SK-N-SH (cell line): ENCODE measurements around the gene GDPGP1. TPM values are rescaled to one million over a fixed set of nuclear protein-coding genes. Genes with fewer than 3 reads are reported as not detected.

Experiments used
- CTCF ChIA-PET: fragments of 300-600, 350-600 bp; formaldehyde crosslinking; extraction: SDS; loops from one replicate; lab custom pipeline; 2021; lab: Yijun Ruan, JAX
- POLR2A ChIA-PET: fragments of 350-600 bp; sonication (Branson Sonifier 250); formaldehyde crosslinking; extraction: SDS; loops from one replicate; lab custom pipeline; 2020; ENCODE audit warnings: antibody characterized with exemption, inconsistent platforms; lab: Yijun Ruan, JAX
- DNase-seq: peaks from one replicate; pipeline ENCODE4 v3.0.0; 2012
- H2AFZ ChIP-seq: fragments of 200-600 bp; sonication (generic); 2 replicates; pipeline ENCODE4 v1.8.1; 2016; ENCODE audit warnings: antibody characterized with exemption, mild to moderate bottlenecking, low read depth
- H3F3A ChIP-seq: fragments of 200-600 bp; sonication (generic); replicated peaks from 2 replicates; pipeline ENCODE3; 2016; ENCODE audit warnings: antibody characterized with exemption, mild to moderate bottlenecking; ENCODE audit not compliant: insufficient read depth
- H3K27ac ChIP-seq, 2 experiments: fragments of 200-500 bp in 1 of 2; fragments of 200-600 bp in 1 of 2; sonication (Bioruptor generic) in 1 of 2; sonication (generic), shearing (Covaris generic) in 1 of 2; 2 replicates each; pipeline versions ENCODE4 v1.5.1 to v1.6.1; 2014 to 2016; ENCODE audit warnings: low read depth in 2 of 2, inconsistent platforms in 1 of 2, low read length in 1 of 2, mild to moderate bottlenecking in 1 of 2, mixed read lengths in 1 of 2
- H3K27me3 ChIP-seq: fragments of 200-600 bp; sonication (generic), shearing (Covaris generic); 2 replicates; pipeline ENCODE4 v1.6.1; 2016; ENCODE audit warnings: mixed run types; ENCODE audit not compliant: insufficient read depth
- H3K36me3 ChIP-seq, 2 experiments: fragments of 200-500 bp in 1 of 2; fragments of 200-600 bp in 1 of 2; sonication (Bioruptor generic) in 1 of 2; sonication (generic) in 1 of 2; replicated peaks in 1 of 2; 2 replicates each; pipeline versions ENCODE3 to v1.5.1; 2014 to 2016; ENCODE audit warnings: low read length in 1 of 2, mild to moderate bottlenecking in 1 of 2; ENCODE audit not compliant: insufficient read depth in 2 of 2, control insufficient read depth in 1 of 2
- H3K4me1 ChIP-seq, 2 experiments: fragments of 200-500 bp in 1 of 2; fragments of 200-600 bp in 1 of 2; sonication (Bioruptor generic) in 1 of 2; sonication (generic), shearing (Covaris generic) in 1 of 2; 2 replicates each; pipeline versions ENCODE4 v1.5.1 to v1.6.1; 2014 to 2016; ENCODE audit warnings: low read depth in 1 of 2, low read length in 1 of 2, mixed run types in 1 of 2; ENCODE audit not compliant: insufficient read depth in 2 of 2, control insufficient read depth in 1 of 2
- H3K4me2 ChIP-seq: fragments of 200-600 bp; sonication (generic), shearing (Covaris generic); 2 replicates; pipeline ENCODE4 v1.6.1; 2017; ENCODE audit warnings: mixed run types
- H3K4me3 ChIP-seq, 2 experiments: fragments of 200-500 bp in 1 of 2; fragments of 200-600 bp in 1 of 2; sonication (Bioruptor generic) in 1 of 2; sonication (generic), shearing (Covaris generic) in 1 of 2; 2 replicates each; pipeline versions ENCODE4 v1.5.1 to v1.8.1; 2014 to 2016; ENCODE audit warnings: low read depth in 2 of 2, inconsistent platforms in 1 of 2, low read length in 1 of 2, mild to moderate bottlenecking in 1 of 2, mixed read lengths in 1 of 2, moderate library complexity in 1 of 2
- H3K79me2 ChIP-seq: fragments of 200-600 bp; sonication (generic); 2 replicates; pipeline ENCODE4 v1.8.1; 2017; ENCODE audit warnings: mild to moderate bottlenecking; ENCODE audit not compliant: insufficient read depth
- H3K9ac ChIP-seq: fragments of 200-600 bp; sonication (generic); 2 replicates; pipeline ENCODE4 v1.6.1; 2017; ENCODE audit warnings: mixed run types
- H3K9me2 ChIP-seq: fragments of 200-600 bp; sonication (generic); 2 replicates; pipeline ENCODE4 v1.6.1; 2017; ENCODE audit warnings: mixed run types
- H3K9me3 ChIP-seq: fragments of 200-600 bp; sonication (generic); 2 replicates; pipeline ENCODE4 v1.6.1; 2017; ENCODE audit warnings: mixed run types, mild to moderate bottlenecking, moderate library complexity
- H4K20me1 ChIP-seq: fragments of 200-600 bp; sonication (generic); 2 replicates; pipeline ENCODE4 v1.6.1; 2017; ENCODE audit warnings: mild to moderate bottlenecking, mixed run types; ENCODE audit not compliant: insufficient read depth
- EP300 ChIP-seq, 2 experiments: IDR thresholded peaks; 2 replicates each; pipeline versions ENCODE4 v1.4.0 to v1.6.1; 2012; ENCODE audit warnings: borderline replicate concordance in 1 of 2, low read depth in 1 of 2, low read length in 1 of 2
- FOSL2 ChIP-seq: IDR thresholded peaks from 2 replicates; pipeline ENCODE4 v1.4.0; 2012; ENCODE audit warnings: low read depth, mild to moderate bottlenecking, moderate library complexity, borderline replicate concordance
- FOXJ3 ChIP-seq: sonication (generic); formaldehyde crosslinking; IDR thresholded peaks from 2 replicates; pipeline ENCODE4 v1.5.1; 2020; ENCODE audit warnings: mild to moderate bottlenecking, missing genetic modification reagents
- GATA2 ChIP-seq: sonication (generic); formaldehyde crosslinking; IDR thresholded peaks from 2 replicates; pipeline ENCODE4 v1.5.0; 2020; ENCODE audit warnings: mild to moderate bottlenecking, missing genetic modification reagents
- JUND ChIP-seq: IDR thresholded peaks from 2 replicates; pipeline ENCODE4 v1.4.0; 2012
- MEF2A ChIP-seq: IDR thresholded peaks from 2 replicates; pipeline ENCODE4 v1.4.0; 2012; ENCODE audit warnings: low read depth, borderline replicate concordance
- NFIC ChIP-seq: IDR thresholded peaks from 2 replicates; pipeline ENCODE4 v1.4.0; 2012; ENCODE audit warnings: borderline replicate concordance
- NRF1 ChIP-seq: IDR thresholded peaks from 2 replicates; pipeline ENCODE4 v1.6.1; 2012; ENCODE audit warnings: low read depth, mild to moderate bottlenecking, low read length
- POLR2AphosphoS5 ChIP-seq: IDR thresholded peaks from 2 replicates; pipeline ENCODE4 v1.6.1; 2012; ENCODE audit warnings: low read depth, low read length
- RAD21 ChIP-seq: IDR thresholded peaks from 2 replicates; pipeline ENCODE4 v1.6.1; 2012; ENCODE audit warnings: mild to moderate bottlenecking, low read length
- RFX5 ChIP-seq: IDR thresholded peaks from 2 replicates; pipeline ENCODE4 v1.6.1; 2012; ENCODE audit warnings: mild to moderate bottlenecking, improper control_type of control experiment, low read length
- YY1 ChIP-seq: IDR thresholded peaks from 2 replicates; pipeline ENCODE4 v1.4.0; 2012; ENCODE audit warnings: low read depth, mild to moderate bottlenecking
- WGBS: methylation state at CpG from one replicate; pipeline ENCODE4 v1.1.6; 2017; ENCODE audit warnings: low lambda C conversion rate; 5-methylcytosine and 5-hydroxymethylcytosine counted together
- polyA plus RNA-seq, 3 experiments: library from polyadenylated mRNA; depleted of rRNA; stranded (reverse); fragments of >200 nt; gene quantifications; 2 replicates each; pipeline ENCODE4 v1.2.3, GENCODE V29; 2012
- TF ChIP-seq, protein P1 (sequence below): IDR thresholded peaks from 2 replicates; pipeline ENCODE4; 2012
- TF ChIP-seq, protein P2 (sequence below): IDR thresholded peaks from 2 replicates; pipeline ENCODE4 v1.4.0; 2012; ENCODE audit warnings: low read depth
- TF ChIP-seq, protein P3 (sequence below): IDR thresholded peaks from 2 replicates; pipeline ENCODE4 v1.4.0; 2012; ENCODE audit warnings: low read depth, borderline replicate concordance
- TF ChIP-seq, protein P4 (sequence below): fragments of 150-350 bp; IDR thresholded peaks from 2 replicates; pipeline ENCODE4 v1.6.1; 2016; ENCODE audit warnings: mild to moderate bottlenecking, low read depth, low read length
- TF ChIP-seq, protein P5 (sequence below): IDR thresholded peaks from 2 replicates; pipeline ENCODE4 v1.4.0; 2012; ENCODE audit warnings: low read depth, borderline replicate concordance

The GDPGP1 gene
- polyA plus RNA-seq, 1 of the 3 experiments (the other 2 are of a cell fraction), result 2.4 TPM

DNA sequence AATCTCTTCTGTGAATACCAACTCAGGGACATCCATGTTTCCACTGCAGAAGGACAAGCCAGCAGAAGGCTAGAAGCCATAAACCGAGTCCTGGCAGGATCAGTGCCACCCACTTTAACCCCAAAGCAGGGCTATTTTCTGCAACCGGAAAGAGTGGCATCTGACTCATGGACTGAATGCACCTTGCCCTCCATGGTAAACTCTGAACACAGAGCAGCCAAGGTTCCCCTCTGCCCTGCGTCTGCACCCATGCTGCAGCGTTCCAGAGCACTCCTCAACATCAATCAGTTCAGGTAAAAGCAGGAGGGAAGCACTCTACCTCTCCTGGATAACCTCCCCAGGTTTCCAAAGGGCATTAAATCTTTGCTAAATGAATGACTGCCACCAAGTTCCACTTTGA is 30.7 kb downstream of the GDPGP1 start:
- no peaks in the 10 kb centered on the region for H3K9me2 ChIP-seq
- H3K27ac ChIP-seq, result peak overlapping the region; percentile 92 to 95
- peaks cover 12 to 28% of the 10 kb centered on the region in 2 experiments for H3K36me3 ChIP-seq
- 16% methylated on average over 4 of the region's 4 CpGs for WGBS
- H3K4me3 ChIP-seq, result peak overlapping the region; percentile 69 to 94
- ChIA-PET CTCF (no interaction called here), POLR2A (no interaction called here)
- peak overlapping the region; percentile 88; the same call in 1 of the 2 replicates for H2AFZ ChIP-seq
- TF ChIP-seq, protein P1, sequence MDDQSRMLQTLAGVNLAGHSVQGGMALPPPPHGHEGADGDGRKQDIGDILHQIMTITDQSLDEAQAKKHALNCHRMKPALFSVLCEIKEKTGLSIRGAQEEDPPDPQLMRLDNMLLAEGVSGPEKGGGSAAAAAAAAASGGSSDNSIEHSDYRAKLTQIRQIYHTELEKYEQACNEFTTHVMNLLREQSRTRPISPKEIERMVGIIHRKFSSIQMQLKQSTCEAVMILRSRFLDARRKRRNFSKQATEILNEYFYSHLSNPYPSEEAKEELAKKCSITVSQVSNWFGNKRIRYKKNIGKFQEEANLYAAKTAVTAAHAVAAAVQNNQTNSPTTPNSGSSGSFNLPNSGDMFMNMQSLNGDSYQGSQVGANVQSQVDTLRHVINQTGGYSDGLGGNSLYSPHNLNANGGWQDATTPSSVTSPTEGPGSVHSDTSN, result no peak
- no peak for TF ChIP-seq RAD21
- no peak for TF ChIP-seq RFX5
- TF ChIP-seq, protein P2, sequence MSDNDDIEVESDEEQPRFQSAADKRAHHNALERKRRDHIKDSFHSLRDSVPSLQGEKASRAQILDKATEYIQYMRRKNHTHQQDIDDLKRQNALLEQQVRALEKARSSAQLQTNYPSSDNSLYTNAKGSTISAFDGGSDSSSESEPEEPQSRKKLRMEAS, result no peak
- TF ChIP-seq GATA2 (CRISPR knock-in tag), result no peak
- TF ChIP-seq, protein P3, sequence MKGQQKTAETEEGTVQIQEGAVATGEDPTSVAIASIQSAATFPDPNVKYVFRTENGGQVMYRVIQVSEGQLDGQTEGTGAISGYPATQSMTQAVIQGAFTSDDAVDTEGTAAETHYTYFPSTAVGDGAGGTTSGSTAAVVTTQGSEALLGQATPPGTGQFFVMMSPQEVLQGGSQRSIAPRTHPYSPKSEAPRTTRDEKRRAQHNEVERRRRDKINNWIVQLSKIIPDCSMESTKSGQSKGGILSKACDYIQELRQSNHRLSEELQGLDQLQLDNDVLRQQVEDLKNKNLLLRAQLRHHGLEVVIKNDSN, result no peak
- TF ChIP-seq, protein P4, sequence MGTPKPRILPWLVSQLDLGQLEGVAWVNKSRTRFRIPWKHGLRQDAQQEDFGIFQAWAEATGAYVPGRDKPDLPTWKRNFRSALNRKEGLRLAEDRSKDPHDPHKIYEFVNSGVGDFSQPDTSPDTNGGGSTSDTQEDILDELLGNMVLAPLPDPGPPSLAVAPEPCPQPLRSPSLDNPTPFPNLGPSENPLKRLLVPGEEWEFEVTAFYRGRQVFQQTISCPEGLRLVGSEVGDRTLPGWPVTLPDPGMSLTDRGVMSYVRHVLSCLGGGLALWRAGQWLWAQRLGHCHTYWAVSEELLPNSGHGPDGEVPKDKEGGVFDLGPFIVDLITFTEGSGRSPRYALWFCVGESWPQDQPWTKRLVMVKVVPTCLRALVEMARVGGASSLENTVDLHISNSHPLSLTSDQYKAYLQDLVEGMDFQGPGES, result no peak
- TF ChIP-seq YY1, result no peak
- TF ChIP-seq, protein P5, sequence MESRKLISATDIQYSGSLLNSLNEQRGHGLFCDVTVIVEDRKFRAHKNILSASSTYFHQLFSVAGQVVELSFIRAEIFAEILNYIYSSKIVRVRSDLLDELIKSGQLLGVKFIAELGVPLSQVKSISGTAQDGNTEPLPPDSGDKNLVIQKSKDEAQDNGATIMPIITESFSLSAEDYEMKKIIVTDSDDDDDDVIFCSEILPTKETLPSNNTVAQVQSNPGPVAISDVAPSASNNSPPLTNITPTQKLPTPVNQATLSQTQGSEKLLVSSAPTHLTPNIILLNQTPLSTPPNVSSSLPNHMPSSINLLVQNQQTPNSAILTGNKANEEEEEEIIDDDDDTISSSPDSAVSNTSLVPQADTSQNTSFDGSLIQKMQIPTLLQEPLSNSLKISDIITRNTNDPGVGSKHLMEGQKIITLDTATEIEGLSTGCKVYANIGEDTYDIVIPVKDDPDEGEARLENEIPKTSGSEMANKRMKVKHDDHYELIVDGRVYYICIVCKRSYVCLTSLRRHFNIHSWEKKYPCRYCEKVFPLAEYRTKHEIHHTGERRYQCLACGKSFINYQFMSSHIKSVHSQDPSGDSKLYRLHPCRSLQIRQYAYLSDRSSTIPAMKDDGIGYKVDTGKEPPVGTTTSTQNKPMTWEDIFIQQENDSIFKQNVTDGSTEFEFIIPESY, result no peak
- TF ChIP-seq MEF2A, result no peak
- no peak for TF ChIP-seq NRF1
- TF ChIP-seq EP300 (IDR thresholded peaks at IDR 0.05; ENCODE audit: borderline replicate concordance in 1 of 2, low read depth in 1 of 2, low read length in 1 of 2), result no peak
- no peak for TF ChIP-seq FOSL2
- TF ChIP-seq NFIC, result no peak
- no peak for TF ChIP-seq FOXJ3 (CRISPR knock-in tag)
- no peak for TF ChIP-seq POLR2AphosphoS5
- no peak for TF ChIP-seq JUND
- H3K4me2 ChIP-seq, result peak overlapping the region; percentile 99
- H3K9ac ChIP-seq, result peak overlapping the region; percentile 85; the same call in 1 of the 2 replicates
- no peak for DNase-seq
- peaks cover 26% of the 10 kb centered on the region for H4K20me1 ChIP-seq
- H3K4me1 ChIP-seq, result peaks cover 14 to 15% of the 10 kb centered on the region in 2 experiments; a peak in 3 of 4 replicates
- no peaks in the 10 kb centered on the region for H3K27me3 ChIP-seq
- H3K79me2 ChIP-seq, result peaks cover 41% of the 10 kb centered on the region
- H3F3A ChIP-seq, result peaks cover 10% of the 10 kb centered on the region
- no peaks in the 10 kb centered on the region for H3K9me3 ChIP-seq
